Fibroblast of pulmonary artery (primary cell): ENCODE data around the gene QSOX2.

Experiments used
- DNase-seq: peaks from one replicate; pipeline ENCODE4 v3.0.0-alpha.2; 2010; ENCODE audit warnings: low read depth
- H3K4me3 ChIP-seq: replicated peaks from 2 replicates; pipeline ENCODE4 v1.5.1; 2011; ENCODE audit warnings: low read depth, mild to moderate bottlenecking, control low read depth, low read length, moderate library complexity
- CTCF ChIP-seq: IDR thresholded peaks from 2 replicates; pipeline ENCODE4 v1.5.1; 2011; ENCODE audit warnings: mild to moderate bottlenecking, control low read depth, low read length, inconsistent platforms; ENCODE audit errors: missing control alignments

Gene QSOX2

DNA sequence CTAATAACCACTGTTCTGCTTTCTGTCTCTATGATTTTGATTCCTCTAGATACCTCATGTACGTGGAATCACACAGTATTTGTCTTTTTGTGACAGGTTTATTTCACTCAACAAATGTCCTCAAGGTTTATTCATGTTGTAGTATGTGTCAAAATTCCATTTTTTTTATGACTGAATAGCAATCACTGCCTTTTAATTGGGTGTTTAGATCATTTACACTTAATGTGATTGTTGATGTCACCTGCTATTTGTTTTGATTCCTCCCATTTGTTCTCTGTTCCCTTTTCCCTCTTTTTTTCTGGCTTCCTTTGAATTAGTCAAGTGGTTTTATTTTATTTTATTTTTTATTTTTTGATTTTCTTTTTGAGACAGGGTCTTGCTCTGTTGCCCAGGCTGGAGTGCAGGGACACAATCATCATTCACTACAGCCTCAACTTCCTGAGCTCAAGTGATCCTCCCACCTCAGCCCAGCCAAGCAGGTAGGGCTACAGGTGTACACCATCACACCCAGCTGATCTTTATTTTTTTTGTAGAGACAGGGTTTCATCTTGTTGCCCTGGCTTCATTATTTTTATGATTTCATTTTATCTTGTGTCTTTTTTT, 82.3 kb downstream of the QSOX2 start:
- no peak for TF ChIP-seq CTCF
- no peak for DNase-seq
- H3K4me3 ChIP-seq, result no peak overlapping the region

DNA sequence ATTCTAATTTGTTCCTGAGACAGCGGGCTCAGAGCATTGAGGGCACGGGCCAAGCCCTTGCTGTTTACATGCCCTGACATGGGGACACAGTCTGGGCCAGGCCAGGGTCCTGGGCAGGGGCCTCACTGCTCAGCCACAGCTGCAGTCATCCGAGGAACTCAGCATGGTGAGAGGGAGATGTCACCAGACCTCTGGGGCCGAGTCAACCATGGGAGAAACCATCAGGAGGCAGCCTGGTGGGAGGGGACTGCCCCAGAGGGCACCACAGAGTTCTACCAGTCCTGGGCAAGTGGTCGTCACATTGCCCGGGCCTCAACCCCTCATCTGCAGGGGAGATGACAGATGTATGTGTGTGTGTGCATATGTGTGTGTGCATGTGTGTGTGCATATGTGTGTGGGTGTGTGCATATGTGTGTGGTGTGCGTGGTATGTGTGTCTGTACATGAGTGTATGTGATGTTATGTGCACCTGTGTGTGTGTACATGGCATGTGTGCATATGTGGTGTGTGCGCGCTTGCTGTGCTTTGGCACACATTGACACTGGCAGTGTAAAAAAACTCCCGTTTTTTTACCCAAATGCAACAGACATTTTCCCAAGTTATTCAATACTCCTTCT, 84.5 kb downstream of the QSOX2 start:
- TF ChIP-seq CTCF, result no peak
- DNase-seq, result no peak
- H3K4me3 ChIP-seq, result no peak overlapping the region

DNA sequence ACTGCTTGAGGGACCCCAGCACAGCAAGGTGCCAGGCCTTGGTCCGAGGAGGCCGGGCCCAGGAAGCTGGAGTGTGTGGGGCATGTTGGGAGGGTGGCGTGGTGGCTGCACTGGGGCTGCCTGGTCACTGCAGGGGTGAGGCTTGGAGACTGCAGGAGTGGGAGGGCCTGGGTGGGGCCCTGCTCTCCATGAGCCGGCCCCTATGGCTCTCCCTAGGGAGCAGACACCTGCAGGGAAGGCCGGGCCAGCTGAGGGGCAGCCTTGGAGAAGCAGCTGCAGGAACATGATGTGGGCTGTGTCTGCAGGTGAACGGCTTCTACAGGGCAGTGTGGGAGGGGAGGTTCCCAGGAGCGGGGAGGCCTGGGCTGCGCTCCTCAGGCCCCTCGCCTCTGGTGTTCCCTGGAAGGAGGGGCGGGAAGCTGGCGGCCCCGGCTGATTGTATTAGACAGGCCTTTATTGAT, 85.2 kb downstream of the QSOX2 start:
- DNase-seq, result no peak
- H3K4me3 ChIP-seq, result no peak overlapping the region
- TF ChIP-seq CTCF, result no peak

DNA sequence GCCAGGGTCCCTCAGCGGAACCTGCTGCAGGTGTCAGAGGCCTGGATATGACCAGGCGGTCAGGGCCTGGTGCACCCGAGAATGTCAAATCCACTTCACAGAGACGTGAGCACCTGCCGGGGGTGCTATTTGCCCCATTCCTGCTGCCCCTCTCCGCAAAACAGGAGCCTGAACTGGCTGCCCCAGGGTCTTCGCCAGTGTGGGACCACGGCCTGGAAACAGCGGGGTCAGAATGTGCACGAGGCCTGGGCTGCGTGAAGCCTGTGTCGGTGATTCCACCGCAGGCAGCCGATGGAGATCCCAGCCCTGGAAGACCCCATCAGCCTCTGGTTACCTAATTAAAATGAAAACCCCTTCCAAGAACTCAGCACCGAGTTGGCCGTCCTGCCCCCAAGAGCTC, 85.8 kb downstream of the QSOX2 start:
- TF ChIP-seq CTCF, result no peak
- H3K4me3 ChIP-seq, result no peak overlapping the region
- no peak for DNase-seq

- TF ChIP-seq CTCF, result no peak
- no peak overlapping the region for H3K4me3 ChIP-seq
- DNase-seq, result peak; percentile 13
Measured at GRCh38 chr9:136157477-136158265, 87.9 kb downstream of the QSOX2 start.
